CD4-positive, alpha-beta T cell treated with Interleukin-15 for 4 hours (primary cell): ENCODE data around the gene SACM1L.
"Not testable (repeated sequence)": the region's sequence is repeated elsewhere in the genome, so short reads cannot be mapped to it uniquely, and the experiment has no call there.

Experiments used
- DNase-seq: peaks from one replicate; pipeline ENCODE4 v3.0.0-alpha.2; 2020; ENCODE audit warnings: low spot score

Gene SACM1L

DNA sequence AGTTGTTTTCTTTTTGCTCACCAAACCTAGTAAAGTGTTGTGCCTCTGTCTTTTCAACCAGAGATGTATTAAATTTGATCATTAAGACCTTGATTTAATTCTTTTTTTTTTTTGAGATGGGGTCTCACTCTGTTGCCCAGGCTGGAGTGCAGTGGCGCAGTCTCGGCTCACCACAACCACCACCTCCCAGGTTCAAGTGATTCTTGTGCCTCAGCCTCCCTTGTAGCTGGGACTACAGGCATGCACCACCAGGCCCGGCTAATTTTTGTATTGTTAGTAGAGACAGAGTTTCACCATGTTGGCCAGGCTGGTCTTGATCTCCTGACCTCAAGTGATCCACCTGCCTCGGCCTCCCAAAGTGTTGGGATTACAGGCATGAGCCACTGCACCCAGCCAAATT, 6.0 kb downstream of the SACM1L start:
- not testable (repeated sequence) for DNase-seq

DNA sequence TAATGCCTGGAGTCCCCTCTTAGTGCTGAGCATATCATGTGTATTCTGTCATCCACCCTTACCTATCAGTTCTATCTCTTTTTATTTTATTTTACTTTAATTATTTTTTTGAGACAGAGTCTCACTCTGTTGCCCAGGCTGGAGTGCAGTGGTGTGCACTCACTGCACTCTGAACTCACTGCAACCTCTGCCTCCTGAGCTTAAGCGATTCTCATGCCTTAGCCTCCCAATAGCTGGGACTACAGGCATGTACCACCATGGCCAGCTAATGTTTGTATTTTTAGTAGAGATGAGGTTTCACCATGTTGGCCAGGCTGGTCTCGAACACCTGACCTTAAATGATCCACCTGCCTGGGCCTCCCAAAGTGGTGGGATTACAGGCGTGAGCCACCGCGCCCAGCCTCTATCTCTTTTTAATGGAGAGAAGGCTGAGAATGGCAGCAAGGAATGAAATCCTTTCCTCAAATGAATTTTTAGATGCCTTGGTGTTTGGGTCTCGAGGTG, 11.4 kb downstream of the SACM1L start:
- no peak for DNase-seq

DNA sequence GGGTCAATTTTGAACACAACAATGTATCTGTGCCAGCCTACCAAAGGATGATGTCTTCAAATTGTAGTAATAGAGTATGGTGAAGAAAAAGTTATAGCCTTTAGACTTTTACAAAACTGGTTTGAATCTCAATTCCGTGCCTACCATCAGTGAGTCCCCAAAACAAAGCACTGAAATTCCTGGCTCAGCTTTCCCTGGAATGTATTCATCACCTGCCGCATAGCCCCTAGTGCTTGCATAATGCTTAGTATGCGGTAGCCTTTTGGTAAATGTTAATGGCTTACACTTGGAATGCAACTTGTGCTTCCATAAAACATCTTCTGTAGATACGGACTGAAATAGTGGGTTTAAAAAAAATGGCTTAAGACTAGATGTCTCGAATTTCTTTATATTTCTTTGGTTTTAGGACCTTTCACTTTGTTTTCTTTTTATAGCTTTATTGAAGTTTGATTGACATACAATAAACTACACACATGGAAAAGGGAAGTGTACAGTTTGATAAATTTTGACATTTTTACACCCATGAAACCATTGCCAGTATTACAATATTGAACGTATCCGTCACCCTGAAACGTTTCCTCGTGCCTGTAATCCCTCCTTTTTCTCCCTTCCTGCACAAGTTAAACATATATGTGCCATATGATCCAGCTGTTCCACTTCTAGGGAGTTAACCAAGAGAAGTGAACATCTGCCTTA, 12.1 kb downstream of the SACM1L start:
- no peak for DNase-seq

DNA sequence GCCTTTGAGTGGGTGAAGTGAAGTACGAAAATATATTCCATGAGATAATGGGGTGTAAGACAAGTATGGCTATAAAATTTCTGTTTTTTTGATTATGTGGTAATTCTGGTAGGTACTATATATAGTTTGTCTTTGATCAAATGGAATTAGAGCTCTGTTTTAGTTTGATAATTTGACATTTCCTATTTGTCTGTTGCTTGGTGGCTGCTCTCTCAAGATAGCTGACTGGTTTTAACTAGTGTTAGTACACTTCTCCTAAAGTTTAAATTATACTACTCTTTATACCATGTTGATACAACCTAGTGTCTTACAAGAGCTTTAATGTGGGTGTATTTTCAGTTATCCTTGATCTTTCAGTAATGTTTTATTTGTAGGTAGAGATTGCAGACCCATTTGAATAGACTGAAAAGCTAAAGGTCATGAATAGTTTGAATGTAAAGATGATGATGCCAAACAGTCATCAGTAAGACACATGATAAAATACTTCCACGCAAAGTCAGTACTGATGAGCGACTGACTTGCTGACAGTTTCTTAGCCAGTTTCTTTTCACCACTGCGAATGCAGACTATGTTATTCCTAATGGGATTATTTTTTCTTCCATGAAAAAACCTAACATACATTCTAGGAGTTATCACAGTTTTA, 15.2 kb downstream of the SACM1L start:
- no peak for DNase-seq

DNA sequence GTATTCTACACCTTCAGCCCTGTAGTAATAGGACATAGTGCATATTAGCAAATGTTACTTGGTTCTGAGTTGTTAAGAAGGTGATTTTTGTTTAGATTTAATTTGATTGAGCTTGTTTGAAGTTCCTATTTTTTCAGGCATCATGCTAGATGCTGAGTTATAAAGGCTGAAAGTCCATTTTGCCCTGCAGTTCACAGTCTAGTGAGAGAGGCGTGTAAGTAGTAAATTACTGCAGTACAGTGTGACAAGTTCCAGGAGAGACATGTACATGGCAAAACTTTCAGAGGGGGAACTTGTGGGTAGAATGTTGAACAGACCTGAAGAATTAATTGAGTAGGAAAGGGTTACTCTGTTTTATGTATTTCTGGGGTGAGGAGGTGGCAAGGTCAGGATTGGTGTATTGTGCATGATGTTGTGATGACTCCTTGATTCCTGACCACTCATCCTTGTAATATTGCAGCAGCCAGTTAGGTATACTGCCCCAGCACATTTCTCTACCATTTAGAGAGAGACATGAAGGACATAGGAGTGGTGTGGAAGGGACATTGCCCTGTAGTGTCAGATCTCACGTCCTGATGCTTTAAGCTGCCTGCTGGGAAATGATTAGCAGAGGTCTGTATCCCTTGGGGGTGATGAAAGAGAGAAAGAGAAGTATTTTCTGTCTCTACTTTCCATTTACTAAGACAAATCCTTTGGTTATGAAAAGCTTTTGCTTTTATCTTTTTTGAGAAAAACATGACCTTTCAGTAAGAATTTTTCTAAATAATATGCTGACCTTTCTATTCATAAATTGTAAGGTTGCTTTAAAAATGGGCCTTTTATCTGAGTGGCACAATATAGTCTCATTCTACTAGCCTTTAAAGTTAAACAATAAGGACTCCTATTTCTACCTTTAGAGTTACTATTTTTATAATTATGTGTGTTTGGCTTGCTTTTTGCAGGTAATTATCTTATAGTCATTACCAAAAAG, 16.9 kb downstream of the SACM1L start:
- no peak for DNase-seq

DNA sequence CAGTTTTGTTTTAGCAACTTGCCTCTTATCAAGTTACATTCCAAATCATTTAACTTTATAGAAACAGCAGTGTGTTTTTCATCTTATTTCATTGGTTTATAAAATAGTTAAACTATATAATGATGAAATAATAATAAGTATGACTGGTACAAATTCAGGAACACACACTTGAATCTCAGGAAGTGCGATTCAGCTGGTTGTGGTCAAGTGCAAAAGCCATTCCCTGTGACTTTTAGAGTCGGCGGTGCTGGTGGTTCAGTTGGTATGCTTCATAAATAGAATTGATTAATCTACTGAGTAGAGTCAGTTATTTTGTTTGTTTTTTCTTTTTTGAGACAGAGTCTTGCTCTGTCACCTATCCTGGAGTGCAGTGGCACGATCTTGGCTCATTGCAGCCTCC, 22.7 kb downstream of the SACM1L start:
- DNase-seq: no peak

DNA sequence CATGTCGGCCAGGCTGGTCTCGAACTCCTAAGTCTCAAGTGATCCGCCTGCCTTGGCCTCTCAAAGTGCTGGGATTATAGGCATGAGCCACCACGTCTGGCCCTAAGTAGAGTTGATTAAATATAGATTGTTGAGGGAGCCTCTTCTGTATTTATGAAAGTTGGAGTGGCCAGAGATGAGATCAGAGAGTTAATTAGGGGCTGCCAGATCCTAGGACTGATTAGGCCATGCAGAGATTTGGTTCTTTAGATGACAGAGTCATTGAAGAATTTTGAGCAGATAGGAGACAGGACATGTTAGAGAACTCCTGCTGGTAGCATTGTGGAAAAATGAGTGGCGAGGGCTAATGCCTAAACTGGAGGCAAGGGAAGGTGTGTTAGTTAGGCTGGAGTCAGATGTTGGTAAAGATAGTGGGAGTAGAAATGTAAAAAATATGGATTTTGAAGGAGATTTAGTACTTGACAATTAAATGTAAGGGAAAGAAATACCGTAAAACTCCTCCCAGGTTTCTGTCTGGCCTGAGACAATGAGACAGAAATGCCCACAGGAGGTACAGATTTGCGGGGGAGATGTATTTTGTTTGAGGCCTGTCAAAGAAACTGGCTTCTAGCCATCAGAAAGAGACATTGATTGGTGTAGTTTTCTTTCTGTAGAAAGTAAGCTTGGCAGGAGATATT, 23.4 kb downstream of the SACM1L start:
- DNase-seq: no peak

DNA sequence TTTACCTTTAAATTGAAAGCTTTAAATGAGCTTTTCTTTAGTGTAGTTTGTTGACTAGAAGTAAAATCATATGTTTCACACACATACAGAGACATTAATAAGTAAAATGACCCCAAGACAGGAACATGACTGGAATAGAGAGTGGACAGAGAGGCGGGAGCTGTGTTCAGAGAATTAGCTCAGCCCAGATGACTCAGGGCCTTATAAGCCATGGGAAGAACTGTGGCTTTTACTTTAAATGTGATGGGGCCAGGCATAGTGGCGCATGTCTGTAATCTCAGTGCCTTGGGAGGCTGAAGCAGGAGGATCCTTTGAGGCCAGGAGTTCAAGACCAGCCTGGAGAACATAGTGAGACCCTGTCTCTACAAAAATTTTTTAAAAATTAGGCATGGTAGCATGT, 26.7 kb downstream of the SACM1L start:
- DNase-seq: no peak

DNA sequence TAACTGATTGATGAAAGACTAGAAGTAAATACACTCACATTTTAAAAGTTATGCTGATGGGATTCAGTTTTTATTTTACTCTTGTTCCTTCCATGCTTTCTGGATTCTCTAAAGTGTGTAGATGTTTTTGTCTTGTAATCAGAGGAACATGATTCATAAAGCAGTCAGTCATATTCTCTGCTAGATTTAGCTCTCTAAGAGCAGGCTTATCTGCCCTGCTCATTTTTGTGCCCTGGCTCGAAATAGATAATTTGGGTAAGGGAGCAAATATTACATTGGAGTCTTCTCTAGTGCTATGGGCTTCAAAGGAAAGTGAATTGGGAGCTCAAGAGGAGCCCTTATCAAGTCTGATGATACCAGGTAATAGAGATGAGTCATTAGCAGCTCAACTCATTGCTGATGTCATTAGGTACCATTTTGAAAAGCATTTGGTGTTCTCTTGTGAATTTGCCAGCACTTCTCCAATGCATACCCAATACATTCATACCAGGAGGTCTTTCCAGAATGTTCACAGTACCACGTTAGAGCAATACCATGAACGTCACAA, 27.7 kb downstream of the SACM1L start:
- no peak for DNase-seq

DNA sequence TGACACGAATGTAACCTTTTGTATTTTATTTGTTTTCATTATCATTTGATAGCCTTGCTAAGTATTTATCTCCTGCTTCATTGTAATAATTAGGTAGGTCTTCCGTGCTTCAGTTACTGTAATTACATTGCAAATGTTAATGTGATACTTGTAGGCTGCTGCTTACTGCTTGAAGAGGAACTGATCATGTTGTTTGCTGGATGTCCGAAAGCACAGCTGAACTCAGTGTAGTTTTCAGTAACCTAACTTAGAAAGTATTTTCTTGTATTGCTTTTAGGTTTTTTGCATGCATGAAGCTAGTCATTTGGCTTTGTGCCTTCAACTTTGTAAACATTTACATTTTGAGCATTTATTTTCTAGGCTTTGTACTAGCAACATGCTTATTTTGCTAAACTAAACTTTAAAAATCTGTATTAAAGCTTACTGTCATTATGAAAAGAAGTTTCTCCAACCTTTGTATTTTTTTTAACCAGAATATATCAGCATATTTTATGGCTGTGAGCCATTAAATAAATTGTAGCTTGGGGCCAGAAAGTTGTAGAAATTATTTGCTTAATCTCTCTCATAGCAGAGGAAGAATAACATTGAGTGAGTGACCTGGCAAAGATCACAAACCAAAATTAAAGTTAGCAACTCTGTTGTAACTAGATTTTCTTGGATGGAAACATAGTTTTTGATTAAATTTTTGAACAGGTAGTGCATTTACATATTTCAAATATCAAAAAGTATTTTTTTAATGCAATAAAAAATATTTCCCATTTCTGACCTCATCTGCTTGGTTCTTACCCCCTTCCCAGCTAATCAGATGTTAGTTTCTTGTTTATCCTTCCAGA, 30.7 kb downstream of the SACM1L start:
- no peak for DNase-seq

DNA sequence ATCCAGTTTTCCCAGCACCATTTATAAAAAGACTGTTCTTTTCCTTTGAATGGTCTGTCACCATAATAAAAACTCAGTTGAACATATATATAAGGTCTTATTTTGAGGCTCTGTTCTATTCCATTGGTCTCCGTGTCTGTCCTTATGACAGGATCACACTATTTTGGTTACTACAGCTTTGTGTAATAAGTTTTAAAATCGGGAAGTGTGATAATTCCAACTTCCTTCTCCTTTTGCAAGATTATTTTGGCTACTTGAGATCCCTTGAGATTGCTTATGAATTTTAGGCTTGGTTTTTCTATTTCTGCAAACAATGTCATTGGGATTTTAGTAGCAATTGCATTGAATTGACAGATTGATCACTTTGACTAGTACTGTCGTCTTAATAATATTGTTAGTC, 35.7 kb downstream of the SACM1L start:
- DNase-seq: no peak

DNA sequence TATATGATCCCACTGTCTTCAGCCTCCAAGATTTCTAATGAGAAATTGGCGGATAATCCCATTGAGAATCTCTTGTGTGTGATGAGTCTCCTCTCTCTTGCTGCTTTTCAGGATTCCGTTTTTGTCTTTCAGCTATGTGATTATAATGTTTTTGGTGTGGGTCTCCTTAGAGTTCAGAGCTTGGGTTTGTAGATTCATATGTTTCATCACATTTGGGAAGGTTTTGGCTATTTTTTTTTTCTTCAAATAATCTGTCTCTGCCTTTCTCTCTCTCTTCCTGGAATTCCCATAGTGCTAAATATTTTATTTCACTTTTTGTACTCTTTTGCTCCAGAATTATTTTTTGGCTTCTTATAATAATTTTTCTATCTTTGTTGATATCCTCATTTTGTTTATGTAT, 40.4 kb downstream of the SACM1L start:
- DNase-seq: no peak

DNA sequence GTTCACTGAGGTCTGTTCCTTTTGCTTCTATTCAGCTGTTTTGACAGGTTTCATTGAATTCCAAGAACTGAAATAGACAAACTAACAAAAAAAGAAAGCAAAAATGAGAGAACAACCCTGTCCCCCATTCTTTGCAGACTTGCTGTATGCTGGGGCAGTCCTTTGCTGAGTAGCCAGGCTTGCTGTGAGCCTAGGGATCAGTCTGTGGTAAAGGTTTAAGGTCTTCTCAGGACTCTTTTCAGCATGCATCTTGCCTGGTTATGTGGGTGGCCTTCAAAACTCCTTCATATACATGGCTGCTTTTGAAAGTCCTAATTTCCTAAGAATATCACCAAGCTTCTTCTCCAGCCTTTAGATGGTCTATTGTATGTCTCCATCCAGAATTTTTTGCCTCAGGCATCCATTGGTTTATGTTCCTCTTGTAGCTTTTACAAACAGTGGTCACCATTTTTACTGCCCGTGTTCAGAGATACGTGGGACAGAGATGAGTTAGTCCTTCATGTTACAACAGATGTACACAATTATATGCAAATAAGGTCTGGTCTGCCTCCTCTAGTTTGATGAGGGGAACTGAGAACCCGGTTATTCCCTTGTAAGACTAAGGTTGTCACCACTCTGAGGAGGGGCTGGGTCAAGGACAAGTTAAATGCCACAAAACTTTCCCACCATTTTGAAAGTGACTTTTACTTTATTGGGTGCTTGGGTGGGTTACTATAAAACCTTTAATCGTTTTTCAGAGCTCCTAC, 41.4 kb downstream of the SACM1L start:
- DNase-seq: no peak

DNA sequence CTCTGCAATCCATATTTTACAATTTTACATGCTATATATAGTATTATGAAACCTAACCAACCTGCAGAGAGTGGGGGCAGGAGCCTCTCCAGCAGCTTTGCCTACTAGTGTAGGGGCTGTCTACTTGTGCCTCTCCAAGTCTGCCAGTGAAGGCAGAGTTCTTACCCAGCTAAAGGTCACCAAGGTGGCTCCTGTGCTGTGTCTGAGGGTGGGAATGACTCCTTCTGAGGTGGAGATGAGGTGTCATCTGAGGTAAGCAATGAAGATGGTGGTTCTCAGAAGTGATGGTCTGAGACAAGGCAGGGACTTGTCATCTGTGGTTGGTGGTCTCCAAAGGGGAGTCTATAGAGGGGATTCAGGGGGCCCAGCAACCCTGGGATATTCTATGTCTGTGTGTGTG, 47.5 kb downstream of the SACM1L start:
- no peak for DNase-seq

DNA sequence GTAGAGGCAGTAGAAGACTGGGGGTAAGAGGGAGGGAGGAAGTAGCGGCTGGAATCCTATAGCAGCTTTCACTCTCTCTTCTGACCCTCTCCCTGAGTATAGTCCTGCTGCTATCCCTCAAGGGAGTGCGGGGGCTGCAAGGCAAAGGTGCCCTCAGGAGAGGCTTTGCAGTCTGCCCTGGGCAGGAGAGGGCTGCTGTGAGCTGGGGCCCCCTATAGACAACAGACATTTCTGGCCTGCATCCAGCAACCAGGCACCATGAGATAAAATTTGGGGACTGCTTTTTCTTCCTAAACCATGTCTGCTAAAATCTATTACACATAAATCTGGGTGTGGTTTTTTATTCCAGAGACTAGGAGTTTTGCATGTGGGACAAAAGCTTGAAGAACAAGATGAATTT, 48.0 kb downstream of the SACM1L start:
- DNase-seq: no peak

DNA sequence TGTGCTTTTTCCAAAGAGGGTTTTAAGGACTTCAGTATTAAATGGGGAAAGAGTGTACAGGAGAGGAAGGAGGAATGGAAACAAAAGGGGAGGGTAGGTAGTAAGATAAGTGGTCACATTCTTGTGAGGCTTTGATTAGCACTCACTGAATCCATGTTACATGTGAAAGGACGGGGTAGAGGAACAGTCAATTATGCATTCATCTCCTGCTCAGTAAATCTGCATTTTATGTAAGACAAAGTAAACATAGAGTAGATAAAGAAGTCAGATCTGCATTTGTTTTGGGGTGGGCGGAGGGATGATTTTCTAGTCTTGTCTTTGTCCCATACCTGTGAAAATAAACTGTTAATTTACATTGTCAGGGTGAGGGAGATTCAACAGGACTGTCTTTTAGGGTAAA, 50.8 kb downstream of the SACM1L start:
- no peak for DNase-seq

DNA sequence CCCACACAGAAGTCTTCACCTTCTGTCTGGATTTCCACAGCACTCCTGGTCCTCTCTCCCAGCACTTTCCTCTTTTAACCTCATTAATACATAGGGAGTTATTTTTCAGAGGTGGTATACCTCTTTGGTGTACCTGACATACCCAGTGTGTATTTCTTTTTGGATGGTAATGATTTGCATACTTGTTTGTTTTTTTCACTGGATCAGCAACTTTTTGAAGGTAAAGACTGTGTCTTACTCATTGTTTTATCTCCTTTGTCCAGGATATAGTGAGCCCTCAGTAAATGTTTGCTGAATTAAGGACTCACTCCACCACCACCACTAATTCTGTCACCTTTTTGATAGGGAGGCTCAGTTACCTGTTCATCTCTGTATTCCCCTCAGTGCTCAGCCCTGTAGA, 52.1 kb downstream of the SACM1L start:
- no peak for DNase-seq

DNA sequence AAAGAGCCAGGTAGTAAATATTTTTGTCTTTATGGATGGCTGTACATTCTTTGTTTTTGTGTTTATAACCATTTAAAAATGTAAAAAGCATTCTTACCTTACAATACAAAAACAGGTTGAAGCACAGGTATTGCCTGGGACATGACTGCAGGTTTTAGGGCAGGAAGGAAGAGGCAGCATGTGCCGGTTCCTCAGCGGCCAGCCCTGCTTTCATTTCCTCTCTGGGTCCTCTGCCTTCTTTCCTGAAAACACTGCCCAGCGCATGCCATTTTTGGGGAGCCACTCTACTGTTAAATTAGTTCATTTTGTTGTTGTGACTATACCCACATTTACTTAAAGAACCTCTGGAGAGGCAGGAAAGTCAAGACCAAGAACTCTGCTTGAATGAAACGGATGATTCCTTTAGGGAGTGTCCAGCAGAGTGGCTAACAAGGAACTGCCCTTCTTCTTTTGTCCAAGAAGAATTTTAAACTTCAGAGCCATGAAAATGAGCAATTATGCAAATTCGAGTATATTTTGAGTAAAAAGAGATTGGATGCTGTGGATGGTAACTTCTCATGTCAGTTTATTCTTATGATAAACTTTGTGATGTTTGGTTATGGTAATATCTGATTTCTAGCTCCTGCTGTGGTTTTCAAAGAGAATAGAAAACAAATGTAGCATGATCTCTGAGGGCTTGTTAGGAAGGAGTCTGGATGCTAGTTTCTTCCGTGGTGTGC, 52.7 kb downstream of the SACM1L start:
- no peak for DNase-seq

DNA sequence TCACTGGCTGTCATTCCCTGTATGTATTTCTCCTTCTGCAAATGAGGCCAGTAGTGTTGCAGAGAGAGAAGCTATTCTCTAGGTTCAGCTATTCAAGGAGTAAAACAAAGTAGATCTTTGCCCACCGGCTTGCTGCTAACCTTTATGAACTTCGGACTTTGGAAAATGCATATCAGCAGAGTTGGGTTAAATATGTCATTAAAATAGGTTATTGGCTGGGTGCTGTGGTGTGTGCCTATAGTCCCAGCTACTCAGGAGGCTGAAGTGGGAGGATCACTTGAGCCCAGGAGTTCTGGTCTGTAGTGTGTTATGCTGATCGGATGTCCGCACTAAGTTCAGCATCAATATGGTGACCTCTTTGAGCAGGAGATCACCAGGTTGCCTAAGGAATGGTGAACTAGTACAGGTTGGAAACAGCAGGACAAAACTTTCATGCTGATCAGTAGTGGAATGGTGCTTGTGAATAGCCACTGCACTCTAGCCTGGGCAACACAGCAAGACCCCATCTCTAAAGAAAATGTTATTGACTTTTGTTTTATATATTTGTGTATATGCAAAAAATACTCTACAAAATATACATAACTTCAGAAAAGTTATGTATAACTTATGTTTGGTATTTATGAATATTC, 53.4 kb downstream of the SACM1L start:
- no peak for DNase-seq
